ENCODE measurements around the gene GRAMD1B. TPM values are rescaled to one million over a fixed set of nuclear protein-coding genes. Genes with fewer than 3 reads are reported as not detected.

The GRAMD1B gene
- total RNA-seq, 4 donors from 2014 or later: 0.61 to 1.7 (median 1.1) TPM

DNA sequence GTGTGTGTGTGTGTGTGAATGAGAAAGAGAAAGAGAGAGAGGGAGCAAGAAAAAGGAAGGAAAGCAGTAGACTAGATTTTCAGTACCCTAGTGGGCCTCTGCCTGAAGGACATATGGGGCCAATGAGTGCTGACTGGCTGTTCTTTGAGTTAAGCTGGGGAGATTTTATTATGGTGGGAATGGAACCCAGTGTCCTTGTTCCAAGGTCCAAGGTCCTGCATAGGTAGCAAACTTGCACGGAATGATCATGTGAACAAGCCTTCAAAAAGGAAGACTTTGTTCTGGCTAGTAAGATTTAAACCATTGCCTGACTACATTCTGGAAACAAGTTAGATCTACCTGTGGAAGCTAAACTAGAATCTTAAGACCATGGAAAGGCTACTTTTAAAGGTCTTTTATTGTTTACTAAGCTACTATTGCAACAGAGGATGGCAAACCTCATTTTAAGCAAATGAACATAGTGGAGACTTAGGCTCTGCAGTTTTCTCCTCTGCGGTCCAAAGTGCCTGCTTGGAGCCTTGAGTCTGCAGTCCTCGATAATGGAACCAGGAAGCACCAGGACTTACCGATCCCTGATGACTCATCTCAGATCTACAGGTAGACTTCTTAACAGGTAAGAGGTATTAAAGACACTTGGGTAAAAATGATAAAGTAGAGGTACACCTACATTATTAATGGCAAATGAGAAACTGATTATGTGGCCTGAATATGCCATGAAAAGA, 10.2 kb upstream of the GRAMD1B start:
- Histone ChIP-seq H3K4me3 (no peak overlapping the region), H3K27ac (no peak overlapping the region), H3K9me3 (no peaks in the 10 kb centered on the region), H3K4me1 (no peaks in the 10 kb centered on the region), H3K36me3 (no peaks in the 10 kb centered on the region), H3K27me3 (peaks cover 0 to 40% (median 0%) of the 10 kb centered on the region in 4 donors)
- DNase-seq: no peak
- TF ChIP-seq, protein P1, sequence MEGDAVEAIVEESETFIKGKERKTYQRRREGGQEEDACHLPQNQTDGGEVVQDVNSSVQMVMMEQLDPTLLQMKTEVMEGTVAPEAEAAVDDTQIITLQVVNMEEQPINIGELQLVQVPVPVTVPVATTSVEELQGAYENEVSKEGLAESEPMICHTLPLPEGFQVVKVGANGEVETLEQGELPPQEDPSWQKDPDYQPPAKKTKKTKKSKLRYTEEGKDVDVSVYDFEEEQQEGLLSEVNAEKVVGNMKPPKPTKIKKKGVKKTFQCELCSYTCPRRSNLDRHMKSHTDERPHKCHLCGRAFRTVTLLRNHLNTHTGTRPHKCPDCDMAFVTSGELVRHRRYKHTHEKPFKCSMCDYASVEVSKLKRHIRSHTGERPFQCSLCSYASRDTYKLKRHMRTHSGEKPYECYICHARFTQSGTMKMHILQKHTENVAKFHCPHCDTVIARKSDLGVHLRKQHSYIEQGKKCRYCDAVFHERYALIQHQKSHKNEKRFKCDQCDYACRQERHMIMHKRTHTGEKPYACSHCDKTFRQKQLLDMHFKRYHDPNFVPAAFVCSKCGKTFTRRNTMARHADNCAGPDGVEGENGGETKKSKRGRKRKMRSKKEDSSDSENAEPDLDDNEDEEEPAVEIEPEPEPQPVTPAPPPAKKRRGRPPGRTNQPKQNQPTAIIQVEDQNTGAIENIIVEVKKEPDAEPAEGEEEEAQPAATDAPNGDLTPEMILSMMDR (IDR thresholded peaks at IDR 0.05): no peak
- TF ChIP-seq POLR2A (IDR thresholded peaks at IDR 0.05): no peak
- intact Hi-C loops (cut with DNase I): no loop called here
- WGBS, 2 donors: 69 to 76% methylated on average over 4 of the region's 4 CpGs

DNA sequence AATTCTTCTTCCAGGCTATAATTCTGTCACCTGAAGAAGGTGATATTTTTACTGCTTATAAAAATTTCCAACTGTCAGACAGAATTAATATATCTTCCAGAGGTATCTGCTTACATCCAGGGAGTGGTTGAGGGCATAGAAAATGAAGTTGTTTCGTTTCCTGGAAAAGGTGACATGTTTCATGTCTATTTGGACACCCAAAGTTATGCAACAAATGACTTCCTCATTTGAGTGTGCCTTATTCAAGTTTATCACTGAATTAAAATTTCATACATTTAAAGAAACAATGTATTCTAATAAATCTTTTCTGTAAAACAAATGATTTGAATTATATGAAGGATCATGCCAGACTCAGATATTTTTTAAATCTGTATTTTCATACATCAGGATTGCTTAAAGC, 8.5 kb upstream of the GRAMD1B start:
- no peak overlapping the region for H3K27ac ChIP-seq
- H3K4me3 ChIP-seq: no peak overlapping the region
- no peak for TF ChIP-seq POLR2A (IDR thresholded peaks at IDR 0.05)
- TF ChIP-seq, protein P1 (IDR thresholded peaks at IDR 0.05): no peak
- WGBS, 2 donors: 38 to 52% methylated on average over 1 of the region's 1 CpG
- no peak for DNase-seq
- no peaks in the 10 kb centered on the region for H3K36me3 ChIP-seq
- intact Hi-C loops (cut with DNase I): no loop called here
- H3K27me3 ChIP-seq: peaks cover 0 to 54% (median 0%) of the 10 kb centered on the region in 4 donors
- H3K4me1 ChIP-seq: no peaks in the 10 kb centered on the region
- H3K9me3 ChIP-seq: no peaks in the 10 kb centered on the region

DNA sequence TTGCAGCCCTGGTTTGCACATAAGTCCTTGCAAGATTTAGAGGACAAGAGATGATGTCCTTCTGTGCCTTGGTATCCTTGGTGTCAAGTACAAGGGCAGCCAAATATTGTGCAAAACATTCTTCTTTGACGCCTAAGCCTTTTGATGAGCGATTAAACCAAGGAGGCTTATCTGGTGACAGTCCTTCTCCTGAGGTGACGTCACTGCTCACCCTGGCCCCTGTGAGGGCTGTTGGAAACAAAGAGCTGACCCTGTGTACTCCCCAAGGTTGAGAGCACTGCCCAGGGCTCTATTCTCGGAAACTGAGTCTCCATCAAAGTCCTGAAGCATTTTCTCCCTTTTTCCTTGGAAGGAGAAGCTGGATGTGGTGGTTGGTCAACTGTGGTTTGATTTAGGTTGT, 4.7 kb upstream of the GRAMD1B start:
- no peak overlapping the region for H3K27ac ChIP-seq
- no peak for DNase-seq
- no peaks in the 10 kb centered on the region for H3K9me3 ChIP-seq
- H3K27me3 ChIP-seq: peaks cover 0 to 76% (median 0%) of the 10 kb centered on the region in 4 donors
- H3K4me3 ChIP-seq: no peak overlapping the region
- 74 to 93% methylated on average over 4 of the region's 4 CpGs for WGBS, 2 donors
- H3K36me3 ChIP-seq: no peaks in the 10 kb centered on the region
- H3K4me1 ChIP-seq: peaks cover 4 to 10% (median 4%) of the 10 kb centered on the region in 3 donors
- TF ChIP-seq, protein P1 (IDR thresholded peaks at IDR 0.05): no peak
- TF ChIP-seq POLR2A (IDR thresholded peaks at IDR 0.05): no peak
- intact Hi-C loops (cut with DNase I): no loop called here

DNA sequence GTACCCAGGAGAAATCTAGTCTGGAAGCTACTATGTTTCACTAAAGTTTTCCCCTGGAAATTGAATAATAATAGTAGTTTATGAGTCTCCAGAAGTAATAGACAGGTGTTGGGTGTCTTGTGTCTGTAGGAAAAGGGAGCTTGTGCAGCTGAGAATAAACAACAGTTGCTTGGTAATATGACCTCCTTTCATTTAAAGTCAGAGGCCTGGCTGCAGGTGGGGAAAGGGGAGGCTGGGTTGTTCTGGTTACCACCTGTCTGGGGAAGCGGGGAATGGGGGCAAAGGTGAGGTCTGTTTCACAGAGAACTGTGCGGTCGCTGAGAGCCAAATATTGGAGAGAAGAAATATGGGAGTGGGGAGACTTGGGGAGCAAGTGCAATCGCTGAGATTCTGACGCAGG, 3.3 kb upstream of the GRAMD1B start:
- Histone ChIP-seq H3K4me3 (no peak overlapping the region), H3K36me3 (no peaks in the 10 kb centered on the region), H3K9me3 (no peaks in the 10 kb centered on the region), H3K27me3 (peaks cover 0 to 91% (median 0%) of the 10 kb centered on the region in 4 donors), H3K27ac (no peak overlapping the region), H3K4me1 (peaks cover 11 to 20% (median 12%) of the 10 kb centered on the region in 3 donors)
- DNase-seq: no peak
- intact Hi-C loops (cut with DNase I): no loop called here
- 92 to 97% methylated on average over 5 of the region's 5 CpGs for whole genome bisulfite sequencing, 2 donors
- TF ChIP-seq, protein P1 (IDR thresholded peaks at IDR 0.05): no peak
- no peak for TF ChIP-seq POLR2A (IDR thresholded peaks at IDR 0.05)

DNA sequence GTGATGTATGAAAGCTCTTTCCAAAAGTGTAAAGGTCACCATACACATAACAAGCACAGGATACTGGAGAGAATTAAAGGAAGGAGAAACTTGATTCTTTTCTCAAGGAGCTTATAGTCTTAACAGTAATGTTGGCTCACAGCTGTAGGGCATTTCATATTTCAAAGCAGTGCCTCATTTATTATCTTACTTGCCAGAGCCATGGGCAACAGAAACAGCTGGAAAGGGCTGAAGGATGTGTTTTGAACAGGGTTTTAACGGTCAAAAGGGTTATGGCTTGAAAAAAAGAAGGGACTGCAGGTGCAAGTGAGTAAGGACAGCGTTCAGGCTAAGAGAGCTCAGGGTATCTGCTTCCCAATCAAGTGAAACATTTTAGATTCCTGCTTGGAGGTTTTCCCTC, 2.7 kb upstream of the GRAMD1B start:
- intact Hi-C loops (cut with DNase I): no loop called here
- Histone ChIP-seq H3K4me1 (peaks cover 11 to 20% (median 12%) of the 10 kb centered on the region in 3 donors), H3K4me3 (no peak overlapping the region), H3K9me3 (no peaks in the 10 kb centered on the region), H3K27ac (no peak overlapping the region), H3K36me3 (no peaks in the 10 kb centered on the region), H3K27me3 (peaks cover 0 to 92% (median 0%) of the 10 kb centered on the region in 4 donors)
- no peak for DNase-seq
- 41 to 50% methylated on average over 2 of the region's 2 CpGs for WGBS, 2 donors
- no peak for TF ChIP-seq POLR2A (IDR thresholded peaks at IDR 0.05)
- TF ChIP-seq, protein P1 (IDR thresholded peaks at IDR 0.05): no peak

All from esophagus squamous epithelium (tissue), 5 donors.